Endothelial cell of umbilical vein (primary cell): ENCODE results near the gene MELTF.

Source experiments
- EZH2 ChIP-seq: IDR thresholded peaks from 2 replicates; pipeline ENCODE4 v1.6.1; 2012; ENCODE audit warnings: borderline replicate concordance, low read depth, mild to moderate bottlenecking, moderate library complexity, low read length, inconsistent platforms; ENCODE audit not compliant: severe bottlenecking
- FOS ChIP-seq: IDR thresholded peaks from 2 replicates; pipeline ENCODE4 v1.6.1; 2011; ENCODE audit warnings: mild to moderate bottlenecking, low read length, moderate library complexity, borderline replicate concordance; ENCODE audit not compliant: insufficient read depth
- MYC ChIP-seq: IDR thresholded peaks from one replicate; pipeline ENCODE4 v1.6.1; 2011; ENCODE audit warnings: mild to moderate bottlenecking, low read depth, low read length
- POLR2A ChIP-seq: IDR thresholded peaks from 2 replicates; pipeline ENCODE4 v1.6.1; 2012; ENCODE audit warnings: low read depth, mild to moderate bottlenecking, control low read depth, low read length
- POLR2AphosphoS5 ChIP-seq: IDR thresholded peaks from 2 replicates; pipeline ENCODE4 v1.6.1; 2012; ENCODE audit warnings: low read depth, mild to moderate bottlenecking, control low read depth, low read length, moderate library complexity; ENCODE audit not compliant: insufficient read depth
- TF ChIP-seq, protein P1 (sequence below), 2 donors: IDR thresholded peaks; 1 replicate in 1 of 2; 2 replicates in 1 of 2; pipeline ENCODE4 v1.5.1; 2011; ENCODE audit warnings: low read length in 2 of 2, mild to moderate bottlenecking in 2 of 2, moderate library complexity in 2 of 2, control low read depth in 1 of 2, inconsistent platforms in 1 of 2, low read depth in 1 of 2; ENCODE audit not compliant: insufficient read depth in 1 of 2; ENCODE audit errors: extremely low read depth in 1 of 2

DNA sequence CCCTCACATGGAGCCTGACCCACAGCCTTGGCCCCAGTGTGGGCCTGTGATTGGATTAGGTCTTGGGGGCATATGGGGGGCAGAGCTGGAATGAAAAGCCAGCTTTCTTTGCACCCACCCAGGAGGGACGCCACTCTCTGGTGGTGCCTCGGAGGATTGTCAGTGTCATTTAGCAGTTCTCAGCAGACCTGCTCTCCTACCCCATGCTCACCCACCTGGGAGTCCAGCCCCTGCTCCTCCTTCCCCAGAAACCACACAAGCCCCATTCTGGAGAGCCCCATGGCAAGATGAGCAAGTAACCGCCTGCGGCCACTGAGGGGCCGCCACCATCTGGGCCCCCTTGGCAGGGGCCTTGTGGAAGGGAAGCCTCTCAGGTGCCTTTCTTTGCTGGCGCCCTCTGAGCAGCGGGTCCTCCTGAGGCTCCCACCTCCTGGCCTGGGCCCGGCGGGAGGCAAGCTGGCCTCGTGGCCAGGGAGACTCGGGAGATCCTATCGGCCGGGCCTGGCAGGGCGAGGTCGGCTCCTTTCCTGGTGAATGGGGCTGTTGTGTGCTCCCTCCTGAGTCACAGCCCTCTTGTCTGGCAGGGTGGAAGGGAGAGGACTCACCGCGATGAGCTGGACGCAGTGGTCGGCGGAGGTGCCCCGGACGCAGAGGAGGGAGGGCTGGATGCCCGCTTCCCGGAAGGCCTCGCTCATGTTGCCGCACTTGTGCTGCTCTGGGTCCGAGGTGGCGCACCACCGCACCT is 2.3 kb downstream of the MELTF start:
- TF ChIP-seq, protein P1, sequence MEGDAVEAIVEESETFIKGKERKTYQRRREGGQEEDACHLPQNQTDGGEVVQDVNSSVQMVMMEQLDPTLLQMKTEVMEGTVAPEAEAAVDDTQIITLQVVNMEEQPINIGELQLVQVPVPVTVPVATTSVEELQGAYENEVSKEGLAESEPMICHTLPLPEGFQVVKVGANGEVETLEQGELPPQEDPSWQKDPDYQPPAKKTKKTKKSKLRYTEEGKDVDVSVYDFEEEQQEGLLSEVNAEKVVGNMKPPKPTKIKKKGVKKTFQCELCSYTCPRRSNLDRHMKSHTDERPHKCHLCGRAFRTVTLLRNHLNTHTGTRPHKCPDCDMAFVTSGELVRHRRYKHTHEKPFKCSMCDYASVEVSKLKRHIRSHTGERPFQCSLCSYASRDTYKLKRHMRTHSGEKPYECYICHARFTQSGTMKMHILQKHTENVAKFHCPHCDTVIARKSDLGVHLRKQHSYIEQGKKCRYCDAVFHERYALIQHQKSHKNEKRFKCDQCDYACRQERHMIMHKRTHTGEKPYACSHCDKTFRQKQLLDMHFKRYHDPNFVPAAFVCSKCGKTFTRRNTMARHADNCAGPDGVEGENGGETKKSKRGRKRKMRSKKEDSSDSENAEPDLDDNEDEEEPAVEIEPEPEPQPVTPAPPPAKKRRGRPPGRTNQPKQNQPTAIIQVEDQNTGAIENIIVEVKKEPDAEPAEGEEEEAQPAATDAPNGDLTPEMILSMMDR (IDR thresholded peaks at IDR 0.05; ENCODE audit: extremely low read depth in 1 of 2, insufficient read depth in 1 of 2, low read depth in 1 of 2, low read length in 2 of 2) = no peak
- TF ChIP-seq POLR2AphosphoS5 (no peak), FOS (no peak), POLR2A (no peak), MYC (no peak), EZH2 (no peak)
